Activated naive CD4-positive, alpha-beta T cell treated with anti-CD3 and anti-CD28 coated beads for 36 hours (primary cell): Measurements from ENCODE around the gene FBN2. TPM values are rescaled to one million over a fixed set of nuclear protein-coding genes. Genes with fewer than 3 reads are reported as not detected.

Experiments
- CTCF ChIA-PET: fragments of 350-600 bp; sonication (Branson Sonifier 250); formaldehyde crosslinking; loops from one replicate; lab custom pipeline; 2021; ENCODE audit warnings: antibody characterized with exemption; lab: Charles Lee
- DNase-seq: peaks from one replicate; pipeline ENCODE4 v3.0.0-alpha.2; 2020
- H3K27ac Mint-ChIP-seq: one replicate; pipeline ENCODE4 v1.8.0; 2021; ENCODE audit warnings: mild to moderate bottlenecking, mixed read lengths
- H3K27me3 Mint-ChIP-seq: one replicate; pipeline ENCODE4 v1.8.0; 2021; ENCODE audit warnings: low read depth, mixed read lengths
- H3K36me3 Mint-ChIP-seq: one replicate; pipeline ENCODE4 v1.8.0; 2021; ENCODE audit warnings: low read depth, mixed read lengths
- H3K4me1 Mint-ChIP-seq: one replicate; pipeline ENCODE4 v1.8.0; 2021; ENCODE audit warnings: low read depth, mixed read lengths
- H3K4me3 Mint-ChIP-seq: one replicate; pipeline ENCODE4 v1.8.0; 2021; ENCODE audit warnings: mild to moderate bottlenecking, moderate library complexity, mixed read lengths
- H3K9me3 Mint-ChIP-seq: one replicate; pipeline ENCODE4 v1.8.0; 2021; ENCODE audit warnings: mixed read lengths
- intact Hi-C: fragments of 100-400 bp; cut with micrococcal nuclease; formaldehyde crosslinking; loops from one replicate; pipeline ENCODE4 v1.15.1; 2023
- total RNA-seq, 2 experiments: library from RNA; stranded (reverse); gene quantifications; one replicate each; pipeline ENCODE4 v1.2.3, GENCODE V29; 2021

The FBN2 gene
- total RNA-seq, 2 experiments from 2014 or later = not detected

- H3K4me3 Mint-ChIP-seq = no peak overlapping the region
- no peak overlapping the region for H3K27ac Mint-ChIP-seq
- peaks cover 2% of the 10 kb centered on the region for H3K27me3 Mint-ChIP-seq
- no peaks in the 10 kb centered on the region for H3K36me3 Mint-ChIP-seq
- no peaks in the 10 kb centered on the region for H3K4me1 Mint-ChIP-seq
- DNase-seq = no peak
- intact Hi-C loops = no loop called here
- no peaks in the 10 kb centered on the region for H3K9me3 Mint-ChIP-seq
- CTCF ChIA-PET = no interaction called here
These were observed 171.9 kb downstream of the FBN2 start for GRCh38 chr5:128366147-128366546.

GRCh38 chr5:128362370-128362769 is 175.7 kb downstream of the FBN2 start:
- H3K36me3 Mint-ChIP-seq = no peaks in the 10 kb centered on the region
- H3K27ac Mint-ChIP-seq = no peak overlapping the region
- no peaks in the 10 kb centered on the region for H3K4me1 Mint-ChIP-seq
- no peaks in the 10 kb centered on the region for H3K9me3 Mint-ChIP-seq
- intact Hi-C loops = no loop called here
- no peak overlapping the region for H3K4me3 Mint-ChIP-seq
- CTCF ChIA-PET = interaction anchor here (1.3 kb wide), 1 partner anchor 14 kb away, joined by 3 read pairs; no protein-coding TSS in a partner anchor
- no peak for DNase-seq
- no peaks in the 10 kb centered on the region for H3K27me3 Mint-ChIP-seq

DNA sequence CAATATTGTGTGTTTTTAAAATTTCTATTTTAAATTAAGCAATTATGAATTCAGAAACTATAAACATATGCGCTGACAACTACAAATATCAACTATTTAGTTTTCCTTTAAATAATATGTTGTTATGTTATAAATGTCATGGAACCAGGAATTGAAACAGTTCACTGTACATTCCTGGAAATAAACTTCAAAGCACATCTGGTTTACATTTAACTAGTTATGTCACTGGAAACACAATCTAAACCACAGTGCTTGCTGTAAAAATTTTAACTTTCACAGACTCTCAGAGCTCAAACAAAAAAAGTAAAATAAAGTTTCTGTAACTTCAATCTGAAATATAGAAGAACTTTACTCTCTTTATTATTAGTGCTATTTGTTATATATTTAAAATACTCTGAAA is 179.2 kb downstream of the FBN2 start:
- CTCF ChIA-PET = no interaction called here
- intact Hi-C loops = no loop called here
- H3K9me3 Mint-ChIP-seq = no peaks in the 10 kb centered on the region
- H3K36me3 Mint-ChIP-seq = no peaks in the 10 kb centered on the region
- H3K27ac Mint-ChIP-seq = no peak overlapping the region
- no peak overlapping the region for H3K4me3 Mint-ChIP-seq
- no peaks in the 10 kb centered on the region for H3K4me1 Mint-ChIP-seq
- no peak for DNase-seq
- H3K27me3 Mint-ChIP-seq = no peaks in the 10 kb centered on the region

DNA sequence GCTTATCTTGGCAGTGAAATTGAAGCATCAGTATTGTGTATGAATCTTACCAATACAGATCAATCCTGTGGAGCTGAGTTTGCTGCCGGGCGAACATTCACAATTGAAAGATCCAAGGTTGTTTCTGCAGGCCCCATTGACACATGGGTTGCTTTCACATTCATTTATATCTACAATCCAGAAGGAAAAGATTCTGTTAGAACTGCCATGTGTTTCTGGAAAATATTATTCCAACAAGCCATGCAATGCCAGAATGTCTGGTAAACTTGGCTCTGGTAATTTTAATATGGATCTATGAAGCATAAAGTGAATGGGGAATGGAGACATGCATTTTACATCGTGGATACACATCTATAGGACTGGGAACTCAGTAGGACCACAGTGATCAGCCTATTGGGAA is 180.8 kb downstream of the FBN2 start:
- H3K27me3 Mint-ChIP-seq = no peaks in the 10 kb centered on the region

DNA sequence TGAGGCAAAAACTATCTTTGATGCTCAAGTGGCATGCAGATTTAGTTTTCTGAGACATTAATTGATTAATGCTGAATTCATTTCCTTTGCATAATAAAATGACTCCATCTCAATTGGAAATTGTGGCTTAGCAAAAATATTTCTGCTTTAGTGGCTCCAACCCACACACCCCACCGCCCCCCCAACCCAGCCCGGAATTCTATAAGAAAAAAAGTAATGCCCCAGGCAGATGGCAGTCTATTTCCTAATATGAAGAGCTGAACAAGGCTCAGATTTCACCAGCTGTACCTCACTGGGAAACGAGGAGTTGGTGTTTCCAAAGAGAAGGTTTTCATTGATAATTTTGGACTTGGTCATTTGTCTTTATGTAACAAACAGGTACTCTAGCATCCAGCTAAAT is 182.1 kb downstream of the FBN2 start:
- no peaks in the 10 kb centered on the region for H3K4me1 Mint-ChIP-seq
- intact Hi-C loops = no loop called here
- H3K9me3 Mint-ChIP-seq = no peaks in the 10 kb centered on the region
- no peaks in the 10 kb centered on the region for H3K36me3 Mint-ChIP-seq
- H3K27me3 Mint-ChIP-seq = no peaks in the 10 kb centered on the region
- no peak overlapping the region for H3K27ac Mint-ChIP-seq
- H3K4me3 Mint-ChIP-seq = no peak overlapping the region
- CTCF ChIA-PET = no interaction called here
- no peak for DNase-seq

More for the DNA sequence above, 180.8 kb downstream of the FBN2 start:
- Mint-ChIP-seq H3K9me3 (no peaks in the 10 kb centered on the region), H3K27ac (no peak overlapping the region), H3K4me3 (no peak overlapping the region), H3K4me1 (no peaks in the 10 kb centered on the region), H3K36me3 (no peaks in the 10 kb centered on the region)
- CTCF ChIA-PET = no interaction called here
- DNase-seq = no peak
- intact Hi-C loops = no loop called here

GRCh38 chr5:128353441-128354107 is 184.5 kb downstream of the FBN2 start:
- Mint-ChIP-seq H3K9me3 (no peaks in the 10 kb centered on the region), H3K27me3 (no peaks in the 10 kb centered on the region), H3K4me1 (no peaks in the 10 kb centered on the region), H3K27ac (no peak overlapping the region), H3K4me3 (no peak overlapping the region), H3K36me3 (no peaks in the 10 kb centered on the region)
- CTCF ChIA-PET = no interaction called here
- intact Hi-C loops = no loop called here
- no peak for DNase-seq

DNA sequence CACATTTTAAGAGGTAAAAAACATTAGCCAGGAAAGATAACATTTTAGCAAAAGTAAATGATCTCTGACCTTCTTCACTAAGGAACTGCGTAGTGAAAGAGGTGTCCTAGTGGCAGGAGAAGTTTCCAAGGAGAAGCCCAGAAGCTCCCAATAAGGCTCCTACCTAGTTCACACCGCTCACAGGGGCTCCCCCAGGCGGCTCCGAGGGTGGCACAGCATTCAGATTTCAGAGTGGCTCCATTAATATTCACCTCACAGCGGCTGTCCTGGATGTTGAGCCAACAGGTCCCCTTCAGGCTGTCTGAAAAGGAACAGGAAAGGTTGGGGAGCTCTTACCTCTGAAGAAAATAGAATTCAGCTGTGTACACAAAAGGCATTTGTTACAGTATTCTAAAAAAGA is 187.3 kb downstream of the FBN2 start:
- intact Hi-C loops = no loop called here
- H3K4me3 Mint-ChIP-seq = no peak overlapping the region
- DNase-seq = no peak
- no peaks in the 10 kb centered on the region for H3K27me3 Mint-ChIP-seq
- H3K4me1 Mint-ChIP-seq = no peaks in the 10 kb centered on the region
- H3K9me3 Mint-ChIP-seq = no peaks in the 10 kb centered on the region
- no peak overlapping the region for H3K27ac Mint-ChIP-seq
- no peaks in the 10 kb centered on the region for H3K36me3 Mint-ChIP-seq
- CTCF ChIA-PET = interaction anchor here (0.6 kb wide), 1 partner anchor 485 kb away, joined by 4 read pairs; no protein-coding TSS in a partner anchor

DNA sequence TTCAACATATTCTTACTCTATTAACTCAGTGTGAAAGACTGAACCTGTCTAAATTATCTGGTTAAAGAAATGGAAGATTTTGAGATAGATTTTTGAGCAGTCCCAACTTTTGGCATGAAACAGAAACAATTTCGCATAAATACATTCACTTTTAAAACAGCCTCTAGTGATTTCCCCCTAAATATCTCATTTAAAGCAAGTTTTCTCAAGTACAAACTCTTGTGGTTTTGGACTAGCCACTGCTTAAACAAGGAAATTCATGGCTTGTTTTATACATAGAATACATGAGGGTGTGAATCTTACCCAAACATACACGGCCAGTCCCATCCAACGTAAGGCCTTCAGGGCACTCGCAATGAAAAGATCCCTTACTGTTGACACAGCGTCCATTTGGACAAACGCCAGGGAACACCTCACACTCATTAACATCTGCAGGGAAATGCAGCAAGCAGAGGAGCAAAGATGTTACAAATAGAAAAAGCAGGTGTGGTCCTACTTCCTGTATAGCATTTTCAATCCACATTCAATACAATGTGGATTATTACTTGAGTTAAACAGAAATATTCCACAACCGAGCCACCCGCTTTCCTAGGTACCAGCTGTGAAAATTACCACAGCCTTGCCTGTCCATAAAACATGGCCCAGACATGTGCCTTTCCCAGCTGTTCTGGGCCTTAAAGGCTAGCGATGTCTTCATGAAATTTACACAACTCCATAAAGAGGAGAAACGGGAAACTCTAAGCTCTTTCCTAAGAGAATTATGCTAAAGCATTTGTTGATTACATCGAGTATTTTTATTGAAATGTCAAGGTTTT is 188.8 kb downstream of the FBN2 start:
- Mint-ChIP-seq H3K4me3 (no peak overlapping the region), H3K9me3 (no peaks in the 10 kb centered on the region), H3K36me3 (no peaks in the 10 kb centered on the region), H3K27me3 (no peaks in the 10 kb centered on the region), H3K4me1 (no peaks in the 10 kb centered on the region), H3K27ac (no peak overlapping the region)
- intact Hi-C loops = no loop called here
- DNase-seq = no peak
- CTCF ChIA-PET = interaction anchor here (0.6 kb wide), 1 partner anchor 432 kb away, joined by 3 read pairs; no protein-coding TSS in a partner anchor

DNA sequence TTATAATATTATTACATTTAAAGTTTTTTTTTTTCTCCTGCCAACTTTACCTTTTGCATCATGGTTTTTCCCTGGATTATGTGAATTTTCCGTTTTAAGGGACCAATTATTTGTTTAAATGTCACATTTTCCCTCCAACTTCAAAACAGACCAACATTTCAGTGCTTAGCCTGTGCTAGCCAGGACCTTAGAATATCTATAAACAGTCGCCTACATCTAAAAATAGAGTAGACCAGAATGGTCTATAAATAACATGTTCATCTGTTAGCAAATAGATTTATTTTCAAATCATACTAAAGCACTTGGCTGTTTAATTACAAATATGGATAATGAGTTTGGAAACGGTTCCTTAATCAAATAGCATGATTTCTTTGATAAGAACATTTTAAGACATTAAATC is 192.0 kb downstream of the FBN2 start:
- Mint-ChIP-seq H3K27me3 (no peaks in the 10 kb centered on the region), H3K27ac (no peak overlapping the region), H3K4me3 (no peak overlapping the region), H3K4me1 (no peaks in the 10 kb centered on the region), H3K9me3 (no peaks in the 10 kb centered on the region), H3K36me3 (no peaks in the 10 kb centered on the region)
- DNase-seq = no peak
- CTCF ChIA-PET = no interaction called here
- intact Hi-C loops = no loop called here

DNA sequence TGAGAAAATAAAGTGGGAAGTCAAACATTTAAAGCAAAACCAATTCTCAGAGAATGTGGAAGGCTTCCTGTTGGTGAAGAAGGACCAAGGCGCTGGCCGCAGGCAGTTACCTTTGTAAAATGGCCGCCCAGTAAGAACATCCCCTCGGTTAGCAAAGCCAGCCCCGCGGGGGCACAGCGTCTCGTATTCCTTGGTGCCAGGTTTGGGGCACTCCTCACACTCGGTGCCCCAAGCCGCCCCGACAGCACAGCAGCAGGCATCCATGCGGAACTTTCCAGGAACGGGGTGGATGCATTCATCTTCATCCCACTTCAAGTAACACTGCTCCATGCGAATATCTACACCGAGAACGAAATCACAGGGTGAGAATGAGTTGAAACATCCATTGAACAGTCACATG is 192.8 kb downstream of the FBN2 start:
- CTCF ChIA-PET = no interaction called here
- intact Hi-C loops = no loop called here

DNA sequence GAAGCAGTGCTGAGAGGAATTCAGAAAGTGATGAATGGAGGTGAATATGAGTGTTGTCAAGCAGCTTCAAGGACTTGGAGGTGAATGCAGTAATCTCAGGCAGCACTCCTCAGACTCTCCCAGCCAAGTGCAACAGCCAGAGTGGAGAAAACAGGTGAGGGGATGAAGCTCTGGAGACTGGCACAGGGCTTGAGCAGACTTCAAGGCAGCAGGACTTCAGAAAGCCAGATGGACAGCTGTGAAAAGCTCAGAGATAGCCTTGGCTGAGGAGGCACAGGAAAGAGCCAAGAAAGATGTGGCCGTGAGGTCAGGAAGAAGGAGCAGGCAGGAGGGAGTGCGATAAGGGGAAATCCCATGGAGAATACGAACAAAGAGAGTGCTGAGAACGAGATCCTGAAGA is 194.9 kb downstream of the FBN2 start:
- intact Hi-C loops = no loop called here
- Mint-ChIP-seq H3K4me1 (no peaks in the 10 kb centered on the region), H3K9me3 (no peaks in the 10 kb centered on the region), H3K4me3 (no peak overlapping the region), H3K27me3 (no peaks in the 10 kb centered on the region), H3K27ac (no peak overlapping the region), H3K36me3 (no peaks in the 10 kb centered on the region)
- CTCF ChIA-PET = no interaction called here
- DNase-seq = no peak

More for the DNA sequence above, 192.8 kb downstream of the FBN2 start:
- DNase-seq = no peak
- no peaks in the 10 kb centered on the region for H3K9me3 Mint-ChIP-seq
- no peaks in the 10 kb centered on the region for H3K27me3 Mint-ChIP-seq
- H3K36me3 Mint-ChIP-seq = no peaks in the 10 kb centered on the region
- H3K4me1 Mint-ChIP-seq = no peaks in the 10 kb centered on the region
- no peak overlapping the region for H3K27ac Mint-ChIP-seq
- no peak overlapping the region for H3K4me3 Mint-ChIP-seq

GRCh38 chr5:128341056-128341455 is 197.0 kb downstream of the FBN2 start:
- no peaks in the 10 kb centered on the region for H3K9me3 Mint-ChIP-seq
- H3K27ac Mint-ChIP-seq = no peak overlapping the region
- H3K4me3 Mint-ChIP-seq = no peak overlapping the region
- H3K27me3 Mint-ChIP-seq = no peaks in the 10 kb centered on the region
- CTCF ChIA-PET = no interaction called here
- no peaks in the 10 kb centered on the region for H3K4me1 Mint-ChIP-seq
- intact Hi-C loops = no loop called here
- DNase-seq = no peak
- H3K36me3 Mint-ChIP-seq = no peaks in the 10 kb centered on the region

GRCh38 chr5:128340648-128341047 is 197.4 kb downstream of the FBN2 start:
- H3K4me1 Mint-ChIP-seq = no peaks in the 10 kb centered on the region
- H3K4me3 Mint-ChIP-seq = no peak overlapping the region
- H3K9me3 Mint-ChIP-seq = no peaks in the 10 kb centered on the region
- H3K27ac Mint-ChIP-seq = no peak overlapping the region
- intact Hi-C loops = no loop called here
- CTCF ChIA-PET = no interaction called here
- H3K36me3 Mint-ChIP-seq = no peaks in the 10 kb centered on the region
- no peaks in the 10 kb centered on the region for H3K27me3 Mint-ChIP-seq
- DNase-seq = no peak
